Measurements from ENCODE around the gene RNF130.

The RNF130 gene

DNA sequence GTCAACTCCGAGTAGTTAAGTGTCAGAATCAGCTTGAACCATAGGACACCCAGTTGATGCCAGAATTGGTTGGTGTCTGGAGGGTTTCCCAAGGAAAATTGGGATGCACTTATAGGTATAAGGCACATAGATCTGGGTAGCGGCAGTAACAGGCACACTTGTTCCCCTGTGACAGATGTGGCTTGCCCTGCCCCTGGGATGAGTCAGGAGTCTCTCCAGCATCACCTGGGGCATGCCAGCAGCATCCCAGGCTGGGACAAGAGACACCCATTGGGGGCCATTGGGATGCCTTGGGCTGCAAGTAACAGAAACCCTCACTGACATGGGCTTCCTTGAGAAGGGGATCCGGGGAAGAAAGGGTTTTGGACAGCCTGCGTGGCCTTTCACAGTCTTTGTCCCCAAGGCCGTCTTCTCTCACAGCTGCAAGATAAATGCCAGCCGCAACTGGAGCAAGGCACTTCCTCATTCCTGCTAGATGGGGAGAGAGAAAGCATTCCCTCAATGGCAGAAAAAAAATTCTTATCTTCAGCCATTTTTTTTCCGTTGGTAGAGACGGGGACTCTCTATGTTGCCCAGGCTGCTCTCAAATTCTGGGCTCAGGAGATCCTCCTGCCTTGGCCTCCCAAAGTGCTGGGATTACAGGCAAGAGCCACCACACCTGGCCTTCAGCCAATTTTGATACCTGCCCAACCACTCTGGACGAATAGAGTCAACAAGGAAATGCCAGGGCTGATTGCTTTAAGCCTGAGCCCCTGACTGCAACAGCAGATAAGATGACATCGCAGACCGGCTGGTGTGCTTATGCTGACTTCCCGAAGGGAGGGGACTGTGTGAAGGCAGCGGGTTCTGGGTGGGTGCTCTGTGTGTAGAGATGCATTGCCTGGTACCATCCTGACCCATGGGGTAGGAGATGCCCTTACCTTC, 13.3 kb upstream of the RNF130 start:
- TF ChIP-seq, protein P1, sequence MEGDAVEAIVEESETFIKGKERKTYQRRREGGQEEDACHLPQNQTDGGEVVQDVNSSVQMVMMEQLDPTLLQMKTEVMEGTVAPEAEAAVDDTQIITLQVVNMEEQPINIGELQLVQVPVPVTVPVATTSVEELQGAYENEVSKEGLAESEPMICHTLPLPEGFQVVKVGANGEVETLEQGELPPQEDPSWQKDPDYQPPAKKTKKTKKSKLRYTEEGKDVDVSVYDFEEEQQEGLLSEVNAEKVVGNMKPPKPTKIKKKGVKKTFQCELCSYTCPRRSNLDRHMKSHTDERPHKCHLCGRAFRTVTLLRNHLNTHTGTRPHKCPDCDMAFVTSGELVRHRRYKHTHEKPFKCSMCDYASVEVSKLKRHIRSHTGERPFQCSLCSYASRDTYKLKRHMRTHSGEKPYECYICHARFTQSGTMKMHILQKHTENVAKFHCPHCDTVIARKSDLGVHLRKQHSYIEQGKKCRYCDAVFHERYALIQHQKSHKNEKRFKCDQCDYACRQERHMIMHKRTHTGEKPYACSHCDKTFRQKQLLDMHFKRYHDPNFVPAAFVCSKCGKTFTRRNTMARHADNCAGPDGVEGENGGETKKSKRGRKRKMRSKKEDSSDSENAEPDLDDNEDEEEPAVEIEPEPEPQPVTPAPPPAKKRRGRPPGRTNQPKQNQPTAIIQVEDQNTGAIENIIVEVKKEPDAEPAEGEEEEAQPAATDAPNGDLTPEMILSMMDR (IDR thresholded peaks at IDR 0.05; ENCODE audit: low read length, missing control alignments) = no peak
- DNase-seq (ENCODE audit: low read depth) = no peak
- no peak overlapping the region for H3K4me3 ChIP-seq (replicated peaks; ENCODE audit: low read depth, low read length)

DNA sequence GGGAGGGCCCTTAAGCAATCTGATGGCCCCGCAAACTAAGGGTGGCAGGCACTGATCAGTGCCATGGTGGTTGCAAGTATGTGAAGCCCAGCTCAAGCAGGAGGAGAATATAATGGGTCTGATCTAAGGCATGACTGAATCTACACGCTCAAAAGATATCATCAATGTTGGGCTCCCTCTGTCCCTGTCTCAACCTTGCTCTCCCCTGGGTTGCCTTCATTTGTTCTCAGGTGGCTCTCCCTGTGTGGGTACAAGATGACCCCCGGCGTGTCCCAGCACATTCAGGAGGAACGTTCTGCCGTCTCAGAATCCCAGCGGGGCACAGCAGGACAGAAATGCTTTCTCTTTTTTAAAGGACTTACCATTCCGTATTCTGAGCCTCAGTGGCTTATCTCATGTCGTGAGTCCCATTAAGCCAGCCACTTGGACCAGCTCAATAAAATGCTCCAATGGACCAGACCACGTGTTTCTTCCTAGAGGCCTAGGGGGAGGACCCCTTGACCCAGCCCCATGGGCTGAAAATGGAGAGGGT, 12.0 kb upstream of the RNF130 start:
- DNase-seq (ENCODE audit: low read depth) = no peak
- H3K4me3 ChIP-seq (replicated peaks; ENCODE audit: low read depth, low read length) = no peak overlapping the region

DNA sequence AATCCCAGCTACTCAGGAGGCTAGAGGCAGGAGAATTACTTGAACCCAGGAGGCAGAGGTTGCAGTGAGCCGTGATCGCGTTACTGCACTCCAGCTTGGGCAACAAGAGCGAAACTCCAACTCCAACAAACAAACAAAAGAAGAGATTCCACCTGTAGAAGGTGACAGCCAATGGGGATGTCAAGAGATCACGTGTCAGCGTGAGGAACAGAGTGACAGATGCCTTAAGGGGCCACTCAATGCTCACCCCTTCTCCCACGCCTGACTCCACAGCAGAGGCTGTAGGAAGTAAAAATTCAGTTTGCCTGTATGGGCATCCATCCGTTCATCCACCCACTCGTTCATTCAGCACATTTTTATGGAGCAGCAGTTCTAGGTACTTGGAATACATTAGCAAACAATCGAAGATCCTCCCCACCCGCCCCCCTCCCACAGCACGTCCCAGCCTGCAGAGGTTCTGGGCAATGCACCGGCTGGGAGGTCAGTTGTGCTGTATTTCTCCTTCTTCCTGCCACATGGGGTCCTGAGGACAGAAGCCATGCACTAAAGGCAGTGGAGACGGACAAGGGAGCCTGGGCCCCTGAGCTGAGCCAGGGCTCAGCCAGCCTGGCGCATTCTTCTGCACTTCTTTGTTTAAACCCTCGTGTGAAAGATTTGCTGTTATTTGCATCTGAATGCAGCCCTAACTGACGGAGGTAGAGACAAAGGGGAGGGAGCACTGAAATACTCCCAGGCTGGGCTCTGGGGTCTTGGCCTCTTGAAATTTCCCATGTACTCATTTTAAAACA, 11.3 kb upstream of the RNF130 start:
- H3K4me3 ChIP-seq (replicated peaks; ENCODE audit: low read depth, low read length) = no peak overlapping the region
- no peak for DNase-seq (ENCODE audit: low read depth)
- TF ChIP-seq, protein P1 (IDR thresholded peaks at IDR 0.05; ENCODE audit: low read length, missing control alignments) = no peak

More for the DNA sequence above, 12.0 kb upstream of the RNF130 start:
- TF ChIP-seq, protein P1 (IDR thresholded peaks at IDR 0.05; ENCODE audit: low read length, missing control alignments) = no peak

DNA sequence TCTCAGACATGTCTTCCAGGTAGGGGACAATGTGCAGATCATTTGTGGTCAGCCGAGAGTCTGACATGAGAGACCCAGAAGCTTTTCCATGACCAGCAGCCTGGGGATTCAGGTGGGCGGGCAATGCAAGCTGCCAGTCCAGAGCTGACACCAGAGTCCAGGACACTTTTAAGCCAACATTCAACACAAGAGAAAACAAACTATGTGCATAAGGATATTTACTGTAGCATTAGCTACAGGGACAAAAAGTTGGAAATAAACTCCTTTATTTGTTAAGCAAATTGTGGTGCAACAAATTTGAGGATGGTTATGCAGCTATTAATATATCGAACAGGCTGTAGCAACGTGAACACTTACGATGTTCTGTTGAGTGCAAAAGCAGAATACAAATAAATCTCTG, 9.9 kb upstream of the RNF130 start:
- no peak for DNase-seq (ENCODE audit: low read depth)
- TF ChIP-seq, protein P1 (IDR thresholded peaks at IDR 0.05; ENCODE audit: low read length, missing control alignments) = no peak
- no peak overlapping the region for H3K4me3 ChIP-seq (replicated peaks; ENCODE audit: low read depth, low read length)

DNA sequence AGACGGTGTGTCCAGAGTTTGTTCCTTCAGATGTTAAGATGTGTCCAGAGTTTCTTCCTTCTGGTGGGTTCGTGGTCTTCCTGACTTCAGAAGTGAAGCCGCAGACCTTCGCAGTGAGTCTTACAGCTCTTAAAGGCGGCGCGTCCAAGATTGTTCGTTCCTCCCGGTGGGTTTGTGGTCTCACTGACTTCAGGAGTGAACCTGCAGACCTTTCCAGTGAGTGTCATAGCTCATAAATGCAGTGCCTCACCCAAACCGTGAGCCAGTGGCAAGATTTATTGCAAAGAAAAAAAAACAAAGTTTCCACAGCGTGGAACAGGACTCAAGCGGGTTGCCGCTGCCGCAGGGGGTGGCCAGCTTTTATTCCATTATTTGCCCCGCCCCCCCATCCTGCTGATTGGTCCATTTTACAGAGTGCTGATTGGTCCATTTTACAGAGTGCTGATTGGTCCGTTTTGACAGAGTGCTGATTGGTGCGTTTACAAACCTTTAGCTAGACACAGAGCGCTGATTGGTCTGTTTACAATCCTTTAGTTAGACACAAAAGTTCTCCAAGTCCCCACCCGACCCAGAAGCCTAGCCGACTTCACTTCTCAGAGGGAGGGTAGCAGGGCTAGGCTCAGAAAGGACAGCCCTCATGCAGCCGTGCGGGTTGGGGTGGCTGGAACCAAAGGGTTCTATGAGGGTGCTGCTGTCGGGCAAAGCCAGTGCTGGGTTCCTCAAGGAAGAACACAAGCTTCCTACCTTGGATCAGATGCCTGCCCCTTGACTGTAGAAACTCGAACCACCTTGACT, 9.1 kb upstream of the RNF130 start:
- no peak for DNase-seq (ENCODE audit: low read depth)
- TF ChIP-seq, protein P1 (IDR thresholded peaks at IDR 0.05; ENCODE audit: low read length, missing control alignments) = no peak
- H3K4me3 ChIP-seq (replicated peaks; ENCODE audit: low read depth, low read length) = no peak overlapping the region

DNA sequence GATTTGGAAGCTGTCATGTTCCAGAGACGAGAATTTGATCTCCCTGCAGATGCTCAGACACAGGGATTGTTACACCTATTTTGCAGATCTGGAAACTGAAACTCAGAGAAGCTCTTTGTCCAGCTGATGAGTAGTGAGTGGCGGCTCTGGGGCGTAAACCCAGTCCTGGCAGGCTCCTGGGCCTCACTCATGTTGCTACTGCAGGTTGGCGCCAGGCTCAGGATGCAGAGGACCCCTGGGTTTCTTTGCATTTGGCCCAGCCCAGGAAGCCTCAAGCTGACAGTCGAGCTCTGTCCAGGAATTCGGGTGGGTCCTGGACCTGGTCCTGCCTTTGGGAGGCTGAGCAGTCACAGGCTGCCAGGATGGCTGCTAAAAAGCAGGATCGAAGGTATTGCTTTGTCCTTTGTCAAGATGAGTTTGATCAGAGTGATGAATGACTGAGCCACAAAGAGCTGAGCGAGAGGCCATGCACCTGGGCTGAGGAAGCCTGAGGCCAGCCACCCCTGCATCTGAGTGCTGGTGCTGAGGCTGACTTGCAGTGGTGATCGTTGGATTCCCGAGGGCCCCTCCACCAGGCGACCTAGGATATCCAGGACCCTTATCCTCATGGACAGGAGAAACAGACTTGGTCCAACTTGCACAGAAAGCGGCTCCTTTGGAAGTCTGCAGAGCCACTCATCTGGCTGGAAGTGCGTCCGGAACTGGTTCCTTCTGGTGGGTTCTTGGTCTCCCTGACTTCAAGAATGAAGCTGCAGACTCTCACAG, 8.3 kb upstream of the RNF130 start:
- H3K4me3 ChIP-seq (replicated peaks; ENCODE audit: low read depth, low read length) = no peak overlapping the region
- no peak for DNase-seq (ENCODE audit: low read depth)
- TF ChIP-seq, protein P1 (IDR thresholded peaks at IDR 0.05; ENCODE audit: low read length, missing control alignments) = no peak
